ENCODE results near the gene CDC42BPA.

- TF ChIP-seq POLR2AphosphoS5 (IDR thresholded peaks at IDR 0.05) (peak in 1 of 3 donors; percentile 38), CTCF (IDR thresholded peaks at IDR 0.05) (no peak)
Measured at GRCh38 chr1:227357171-227357926, 39.1 kb upstream of the CDC42BPA start.
